Measurements from ENCODE around the gene CSF1R. TPM values are rescaled to one million over a fixed set of nuclear protein-coding genes. Genes with fewer than 3 reads are reported as not detected.

The CSF1R gene
- total and polyA plus RNA-seq, 2 of the 8 experiments (the other 6 are each of a cell fraction or from before 2014, with no cell fraction given) = 0.12 TPM; not detected in 1

DNA sequence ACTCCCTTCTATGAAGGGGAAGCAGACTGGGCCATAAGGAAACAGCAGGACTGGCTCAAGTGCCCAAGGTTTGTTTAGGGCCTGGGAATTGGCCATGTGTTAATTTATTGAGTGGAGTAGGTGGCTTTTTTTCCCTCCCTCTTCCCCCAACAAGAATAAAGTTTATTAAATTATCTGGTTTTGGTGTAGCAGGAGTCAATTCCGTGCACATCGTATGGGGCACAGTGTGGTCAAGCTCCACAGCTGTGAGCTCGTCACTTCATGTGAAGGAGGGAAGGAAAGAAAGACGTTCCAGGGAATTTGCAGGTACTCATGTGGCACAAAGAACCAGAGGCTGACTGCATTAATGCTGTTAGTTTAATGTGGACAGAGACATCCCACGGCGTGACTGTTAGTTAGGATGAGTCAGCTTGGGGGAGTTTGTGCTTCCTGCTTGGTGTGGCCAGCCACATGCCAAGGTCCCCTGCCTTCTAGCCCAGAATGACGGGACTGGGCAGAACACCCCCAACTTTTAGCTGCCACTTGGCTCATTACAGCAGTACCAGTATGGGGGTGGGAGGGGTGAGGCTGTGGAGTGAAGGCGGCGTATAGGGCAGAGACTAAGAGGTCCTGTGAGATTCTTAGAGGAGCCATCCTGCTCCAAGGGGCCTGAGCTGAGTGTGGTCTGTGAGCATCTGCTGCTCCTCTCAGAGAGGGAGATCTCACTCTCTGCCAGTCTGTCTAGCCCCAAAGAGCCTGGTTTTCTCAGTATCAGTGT lies 33.2 kb downstream of the CSF1R start:
- Histone ChIP-seq H2BK120ac (replicated peaks; ENCODE audit: low read depth, low read length) (no peak overlapping the region), H2AFZ (ENCODE audit: low read length) (no peak overlapping the region), H4K5ac (ENCODE audit: insufficient read length, low read depth, low read length) (no peak overlapping the region), H3K4me1 (replicated peaks in 1 of 4; ENCODE audit: control insufficient read depth in 3 of 4, insufficient read depth in 4 of 4, low read length in 3 of 4) (peaks cover 0 to 6% (median 1%) of the 10 kb centered on the region in 4 experiments; a peak in 3 of 7 replicates), H2BK12ac (ENCODE audit: low read depth, low read length) (no peak overlapping the region), H3K27ac (ENCODE audit: low read depth, low read length) (no peak overlapping the region), H3K18ac (ENCODE audit: extremely low read depth, low read length) (no peak overlapping the region), H3K27me3 (replicated peaks in 1 of 4; ENCODE audit: control insufficient read depth in 3 of 4, extremely low read depth in 1 of 4, insufficient read depth in 3 of 4, low read length in 3 of 4) (no peaks in the 10 kb centered on the region; a peak in 2 of 7 replicates), H3K56ac (replicated peaks; ENCODE audit: insufficient read length, low read depth, low read length) (no peak overlapping the region), H4K20me1 (replicated peaks in 1 of 2; ENCODE audit: control insufficient read depth in 1 of 2, insufficient read depth in 2 of 2, low read length in 2 of 2) (peaks cover 0 to 9% of the 10 kb centered on the region in 2 experiments), H3K36me3 (ENCODE audit: control insufficient read depth in 2 of 4, insufficient read depth in 4 of 4, low read length in 3 of 4) (peaks cover 23 to 50% (median 44%) of the 10 kb centered on the region in 4 experiments; a peak in 7 of 8 replicates), H3K9ac (replicated peaks in 1 of 4; ENCODE audit: extremely low read depth in 1 of 4, low read depth in 3 of 4, low read length in 3 of 4) (no peak overlapping the region), H3K14ac (ENCODE audit: insufficient read length) (no peak overlapping the region), H2BK15ac (ENCODE audit: low read length) (no peak overlapping the region), H4K91ac (replicated peaks; ENCODE audit: insufficient read length, low read length) (no peak overlapping the region), H2BK5ac (ENCODE audit: low read depth, low read length) (no peak overlapping the region), H3K23me2 (ENCODE audit: low read depth, low read length) (no peaks in the 10 kb centered on the region), H3K79me2 (ENCODE audit: control insufficient read depth in 1 of 2, insufficient read depth in 2 of 2, low read length in 2 of 2) (no peaks in the 10 kb centered on the region), H3K4me2 (ENCODE audit: insufficient read depth in 1 of 2, low read depth in 2 of 2, low read length in 2 of 2) (no peak overlapping the region), H2AK5ac (ENCODE audit: low read depth, low read length) (no peak overlapping the region), H3K9me3 (ENCODE audit: insufficient read depth in 2 of 2, low read depth in 1 of 2, low read length in 1 of 2) (no peaks in the 10 kb centered on the region), H3K4ac (replicated peaks; ENCODE audit: insufficient read length, low read depth, low read length) (no peak overlapping the region), H2BK20ac (ENCODE audit: low read length) (no peak overlapping the region), H3K4me3 (ENCODE audit: extremely low read depth in 1 of 4, insufficient read depth in 2 of 4, low read depth in 3 of 4, low read length in 4 of 4) (no peak overlapping the region), H4K8ac (ENCODE audit: extremely low read depth, insufficient read depth, low read length) (no peak overlapping the region), H3K79me1 (ENCODE audit: low read depth, low read length) (no peaks in the 10 kb centered on the region), H3K23ac (ENCODE audit: insufficient read length) (no peak overlapping the region)
- CTCF ChIA-PET (ENCODE audit: partially characterized antibody) = interaction anchor here (1.2 to 1.3 kb wide), 3 partner anchors 62 to 165 kb away, joined by 4 read pairs; no protein-coding TSS in a partner anchor
- WGBS, 2 experiments (ENCODE audit: extremely low coverage in 1 of 2, insufficient coverage in 1 of 2, insufficient read length in 1 of 2, insufficient replicate concordance in 2 of 2, low coverage in 1 of 2, low lambda C conversion rate in 2 of 2, missing lambda C conversion rate in 1 of 2) = 89% methylated on average over 9 of the region's 9 CpGs; no CpG with 5 or more reads in 1 of the 2 experiments
- POLR2A ChIA-PET (ENCODE audit: partially characterized antibody) = interaction anchor here (1.5 kb wide), 1 partner anchor 8 kb away, joined by 6 read pairs; no protein-coding TSS in a partner anchor
- no peak for DNase-seq (ENCODE audit: low read depth in 1 of 2, low spot score in 2 of 2)
- no peak for FAIRE-seq
- TF ChIP-seq POLR2AphosphoS5 (IDR thresholded peaks at IDR 0.05; ENCODE audit: low read depth, low read length) = no peak
- TF ChIP-seq ATF3 (IDR thresholded peaks at IDR 0.05; ENCODE audit: insufficient read depth, low read depth, low read length) = no peak
- TF ChIP-seq GTF2F1 (IDR thresholded peaks at IDR 0.05; ENCODE audit: borderline replicate concordance, low read depth, low read length) = no peak
- no peak for TF ChIP-seq BCL11A (IDR thresholded peaks at IDR 0.05; ENCODE audit: low read depth in 2 of 2, low read length in 2 of 2)
- no peak for TF ChIP-seq RXRA (IDR thresholded peaks at IDR 0.05; ENCODE audit: insufficient read depth, low read depth, low read length)
- TF ChIP-seq YY1 (IDR thresholded peaks at IDR 0.05; ENCODE audit: low read depth, low read length) = no peak
- TF ChIP-seq RBBP5 (IDR thresholded peaks at IDR 0.05; ENCODE audit: borderline replicate concordance, low read depth, low read length) = no peak
- no peak for TF ChIP-seq ATF2 (IDR thresholded peaks at IDR 0.05; ENCODE audit: low read length)
- TF ChIP-seq TEAD4 (IDR thresholded peaks at IDR 0.05; ENCODE audit: low read depth, low read length) = no peak
- TF ChIP-seq PHF8 (conservative IDR thresholded peaks at IDR 0.05; ENCODE audit: low read depth, low read length) = no peak
